Activated CD4-positive, alpha-beta T cell treated with anti-CD3 and anti-CD28 coated beads, Interleukin-2, amount 10 ng/mL, durations not matched to agents 7 days and 5 days (primary cell): ENCODE data around the gene KLF12. TPM values are rescaled to one million over a fixed set of nuclear protein-coding genes. Genes with fewer than 3 reads are reported as not detected.
A peak's percentile ranks its signal among the peaks of the same experiment; 100 is the strongest.

ENCODE experiments used
- CTCF ChIA-PET: fragments of 350-600 bp; sonication (Branson Sonifier 250); formaldehyde crosslinking; loops from one replicate; lab custom pipeline; 2021; ENCODE audit warnings: antibody characterized with exemption; lab: Charles Lee
- POLR2A ChIA-PET: fragments of 350-600 bp; sonication (Branson Sonifier 250); formaldehyde crosslinking; loops from one replicate; lab custom pipeline; 2021; ENCODE audit warnings: antibody characterized with exemption; lab: Charles Lee
- DNase-seq: peaks from one replicate; pipeline ENCODE4 v3.0.0-alpha.2; 2020
- H3K27ac Mint-ChIP-seq: one replicate; pipeline ENCODE4 v1.8.0; 2021; ENCODE audit warnings: mild to moderate bottlenecking, moderate library complexity, mixed read lengths
- H3K27me3 Mint-ChIP-seq: one replicate; pipeline ENCODE4 v1.8.0; 2021; ENCODE audit warnings: mixed read lengths
- H3K36me3 Mint-ChIP-seq: one replicate; pipeline ENCODE4 v1.8.0; 2021; ENCODE audit warnings: low read depth, mixed read lengths
- H3K4me1 Mint-ChIP-seq: one replicate; pipeline ENCODE4 v1.8.0; 2021; ENCODE audit warnings: mixed read lengths
- H3K4me3 Mint-ChIP-seq: one replicate; pipeline ENCODE4 v1.8.0; 2021; ENCODE audit warnings: mild to moderate bottlenecking, moderate library complexity, mixed read lengths
- H3K9me3 Mint-ChIP-seq: one replicate; pipeline ENCODE4 v1.8.0; 2021; ENCODE audit warnings: mixed read lengths
- total RNA-seq, 2 experiments: library from RNA; stranded (reverse); gene quantifications; one replicate each; pipeline ENCODE4 v1.2.3, GENCODE V29; 2021

The KLF12 gene
- total RNA-seq, 2 experiments from 2014 or later = 33.6 to 44.3 TPM

- peak; percentile 41 for DNase-seq
- POLR2A ChIA-PET = interaction anchor here (0.7 kb wide), 2 partner anchors 19 to 173 kb away, joined by 3 to 4 read pairs; no protein-coding TSS in a partner anchor
- H3K36me3 Mint-ChIP-seq = peaks cover 21% of the 10 kb centered on the region
- H3K4me3 Mint-ChIP-seq = peak overlapping the region; percentile 97
- CTCF ChIA-PET = interaction anchor here (0.6 to 1.9 kb wide), 6 partner anchors 10 to 900 kb away, joined by 3 to 4 read pairs (median 3); no protein-coding TSS in a partner anchor
- peak overlapping the region; percentile 100 for H3K27ac Mint-ChIP-seq
- H3K27me3 Mint-ChIP-seq = no peaks in the 10 kb centered on the region
- H3K9me3 Mint-ChIP-seq = no peaks in the 10 kb centered on the region
- peaks cover 41% of the 10 kb centered on the region for H3K4me1 Mint-ChIP-seq
Observed at GRCh38 chr13:74132776-74133656, 1.2 kb downstream of the KLF12 start.

DNA sequence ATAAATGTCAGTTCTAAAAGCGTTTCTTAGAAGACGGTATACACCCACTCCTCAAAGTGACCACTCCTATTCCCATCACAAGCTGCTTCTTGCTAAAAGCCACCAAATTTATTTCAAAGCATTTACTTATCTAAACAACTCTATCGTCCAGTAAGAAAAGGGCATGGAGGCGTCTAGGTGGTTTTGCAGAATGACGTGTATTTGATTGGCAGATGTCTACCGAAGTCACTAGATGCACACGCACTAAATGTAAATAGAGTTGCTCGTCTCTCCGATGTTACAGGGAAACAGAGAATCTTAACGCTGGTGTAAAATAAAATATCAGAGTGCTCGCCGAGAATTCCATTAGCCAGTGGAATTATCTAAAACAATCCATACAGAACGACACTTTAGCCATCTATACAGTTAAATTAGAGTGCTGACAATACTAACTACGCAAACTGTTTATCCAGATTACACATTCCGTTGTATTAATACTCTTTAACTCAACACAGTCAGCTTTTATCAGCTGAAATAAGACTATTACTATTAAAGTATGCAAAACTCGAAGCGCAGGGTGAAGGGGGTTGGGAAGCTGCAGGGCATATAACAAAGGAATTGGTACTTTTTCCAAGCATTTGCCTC is 1.9 kb downstream of the KLF12 start:
- Mint-ChIP-seq H3K36me3 (peaks cover 21% of the 10 kb centered on the region), H3K27ac (peak overlapping the region; percentile 100), H3K9me3 (no peaks in the 10 kb centered on the region), H3K4me3 (peak overlapping the region; percentile 97), H3K27me3 (no peaks in the 10 kb centered on the region), H3K4me1 (peaks cover 46% of the 10 kb centered on the region)
- CTCF ChIA-PET = interaction anchor here (0.7 to 1.9 kb wide), 6 partner anchors 9 to 155 kb away, joined by 3 to 4 read pairs (median 3); no protein-coding TSS in a partner anchor
- peak; percentile 51 for DNase-seq
- POLR2A ChIA-PET = no interaction called here

GRCh38 chr13:74131227-74131626 is 3.0 kb downstream of the KLF12 start:
- peaks cover 21% of the 10 kb centered on the region for H3K36me3 Mint-ChIP-seq
- CTCF ChIA-PET = interaction anchor here (0.7 to 1.0 kb wide), 2 partner anchors 59 to 156 kb away, joined by 3 to 4 read pairs; no protein-coding TSS in a partner anchor

DNA sequence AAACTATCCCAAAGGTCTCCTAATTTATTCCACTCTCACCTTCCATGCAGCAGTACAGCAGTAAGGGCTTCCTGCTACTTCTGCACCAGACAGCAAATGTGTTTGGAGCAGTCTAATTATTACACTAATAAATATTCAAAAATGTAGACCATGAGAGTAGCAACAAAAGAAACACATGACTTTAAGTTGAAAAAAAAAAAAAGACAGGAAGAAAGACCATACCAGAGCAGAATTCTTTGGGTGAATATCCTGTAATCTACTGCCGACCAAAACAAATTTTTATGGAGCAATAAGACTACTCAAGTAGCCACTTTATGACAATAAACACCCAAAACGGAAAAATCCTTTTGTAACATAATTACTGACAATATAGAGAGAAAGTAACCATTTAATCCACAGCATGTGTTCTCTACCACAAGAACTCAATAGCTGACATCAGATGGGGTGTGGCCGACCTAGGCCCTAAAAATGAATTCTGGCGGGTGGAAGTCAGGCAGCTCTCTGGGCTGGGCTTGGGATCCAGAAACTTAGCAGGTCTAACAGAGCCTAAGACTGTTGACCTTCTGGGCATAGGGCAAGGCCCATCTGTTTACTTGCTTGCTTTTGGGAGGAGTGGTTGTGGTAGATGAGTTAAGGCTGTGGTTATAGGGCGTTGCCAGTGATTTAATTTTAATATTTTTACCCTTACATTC is 4.6 kb downstream of the KLF12 start:
- DNase-seq = peak; percentile 47
- Mint-ChIP-seq H3K36me3 (peaks cover 23% of the 10 kb centered on the region), H3K27ac (peak overlapping the region; percentile 88), H3K9me3 (peaks cover 3% of the 10 kb centered on the region), H3K27me3 (no peaks in the 10 kb centered on the region), H3K4me3 (peak overlapping the region; percentile 54), H3K4me1 (peaks cover 51% of the 10 kb centered on the region)
- ChIA-PET CTCF (interaction anchor here (0.5 to 1.6 kb wide), 5 partner anchors 14 to 296 kb away, joined by 4 to 5 read pairs (median 4); no protein-coding TSS in a partner anchor), POLR2A (no interaction called here)

More at GRCh38 chr13:74131227-74131626, 3.0 kb downstream of the KLF12 start:
- Mint-ChIP-seq H3K4me3 (peak overlapping the region; percentile 25), H3K9me3 (no peaks in the 10 kb centered on the region), H3K4me1 (peaks cover 48% of the 10 kb centered on the region), H3K27ac (no peak overlapping the region), H3K27me3 (no peaks in the 10 kb centered on the region)
- POLR2A ChIA-PET = no interaction called here
- no peak for DNase-seq

- CTCF ChIA-PET = interaction anchor here (0.6 kb wide), 1 partner anchor 160 kb away, joined by 5 read pairs; no protein-coding TSS in a partner anchor
- POLR2A ChIA-PET = no interaction called here
- Mint-ChIP-seq H3K4me1 (peaks cover 56% of the 10 kb centered on the region), H3K36me3 (peaks cover 21% of the 10 kb centered on the region), H3K4me3 (no peak overlapping the region), H3K27me3 (no peaks in the 10 kb centered on the region), H3K9me3 (peaks cover 3% of the 10 kb centered on the region), H3K27ac (no peak overlapping the region)
- no peak for DNase-seq
Observed at GRCh38 chr13:74128156-74128767, 5.9 kb downstream of the KLF12 start.

- ChIA-PET CTCF (no interaction called here), POLR2A (no interaction called here)
- H3K4me3 Mint-ChIP-seq = no peak overlapping the region
- peaks cover 55% of the 10 kb centered on the region for H3K36me3 Mint-ChIP-seq
- H3K4me1 Mint-ChIP-seq = peaks cover 26% of the 10 kb centered on the region
- H3K9me3 Mint-ChIP-seq = peaks cover 44% of the 10 kb centered on the region
- no peak for DNase-seq
- no peaks in the 10 kb centered on the region for H3K27me3 Mint-ChIP-seq
- H3K27ac Mint-ChIP-seq = no peak overlapping the region
Observed at GRCh38 chr13:74118328-74118727, 15.9 kb downstream of the KLF12 start.

- no peak for DNase-seq
- no peak overlapping the region for H3K27ac Mint-ChIP-seq
- peaks cover 60% of the 10 kb centered on the region for H3K36me3 Mint-ChIP-seq
- no peak overlapping the region for H3K4me3 Mint-ChIP-seq
- H3K4me1 Mint-ChIP-seq = peaks cover 30% of the 10 kb centered on the region
- POLR2A ChIA-PET = no interaction called here
- H3K9me3 Mint-ChIP-seq = peaks cover 47% of the 10 kb centered on the region
- H3K27me3 Mint-ChIP-seq = no peaks in the 10 kb centered on the region
- CTCF ChIA-PET = no interaction called here
Observed at GRCh38 chr13:74117207-74117705, 16.9 kb downstream of the KLF12 start.

- ChIA-PET CTCF (interaction anchor here (1.5 kb wide), 1 partner anchor 16 kb away, joined by 4 read pairs; no protein-coding TSS in a partner anchor), POLR2A (no interaction called here)
- no peak for DNase-seq
Observed at GRCh38 chr13:74115133-74115532, 19.1 kb downstream of the KLF12 start.

GRCh38 chr13:74114641-74115040 is 19.6 kb downstream of the KLF12 start:
- peaks cover 37% of the 10 kb centered on the region for H3K4me1 Mint-ChIP-seq
- DNase-seq = no peak
- ChIA-PET POLR2A (no interaction called here), CTCF (interaction anchor here (1.5 kb wide), 1 partner anchor 16 kb away, joined by 4 read pairs; no protein-coding TSS in a partner anchor)
- H3K9me3 Mint-ChIP-seq = peaks cover 37% of the 10 kb centered on the region
- no peak overlapping the region for H3K27ac Mint-ChIP-seq
- H3K27me3 Mint-ChIP-seq = no peaks in the 10 kb centered on the region
- H3K36me3 Mint-ChIP-seq = peaks cover 53% of the 10 kb centered on the region
- H3K4me3 Mint-ChIP-seq = no peak overlapping the region

More at GRCh38 chr13:74115133-74115532, 19.1 kb downstream of the KLF12 start:
- no peak overlapping the region for H3K27ac Mint-ChIP-seq
- H3K36me3 Mint-ChIP-seq = peaks cover 53% of the 10 kb centered on the region
- peaks cover 34% of the 10 kb centered on the region for H3K4me1 Mint-ChIP-seq
- H3K4me3 Mint-ChIP-seq = no peak overlapping the region
- no peaks in the 10 kb centered on the region for H3K27me3 Mint-ChIP-seq
- peaks cover 38% of the 10 kb centered on the region for H3K9me3 Mint-ChIP-seq

DNA sequence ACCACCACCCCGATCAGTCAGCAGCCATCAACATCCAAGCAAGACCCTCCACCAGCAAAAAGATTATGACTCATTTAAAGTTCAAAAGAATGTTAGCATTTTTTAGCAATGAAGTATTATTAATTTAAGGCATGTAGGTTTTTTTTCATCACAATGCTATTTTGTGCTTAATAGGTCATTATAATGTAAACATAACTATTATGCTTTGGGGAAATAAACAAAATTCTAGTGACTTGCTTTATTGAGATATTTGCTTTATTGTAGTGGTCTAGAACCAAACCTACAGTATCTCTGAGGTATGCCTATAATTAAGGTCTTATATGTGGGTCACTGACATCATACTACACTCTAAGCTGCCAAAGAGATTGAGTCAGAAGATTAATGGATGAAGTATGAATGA is 20.0 kb downstream of the KLF12 start:
- Mint-ChIP-seq H3K4me3 (no peak overlapping the region), H3K27me3 (no peaks in the 10 kb centered on the region), H3K9me3 (peaks cover 33% of the 10 kb centered on the region), H3K27ac (no peak overlapping the region), H3K4me1 (peaks cover 36% of the 10 kb centered on the region), H3K36me3 (peaks cover 50% of the 10 kb centered on the region)
- no peak for DNase-seq
- ChIA-PET POLR2A (no interaction called here), CTCF (interaction anchor here (1.5 kb wide), 1 partner anchor 16 kb away, joined by 4 read pairs; no protein-coding TSS in a partner anchor)

DNA sequence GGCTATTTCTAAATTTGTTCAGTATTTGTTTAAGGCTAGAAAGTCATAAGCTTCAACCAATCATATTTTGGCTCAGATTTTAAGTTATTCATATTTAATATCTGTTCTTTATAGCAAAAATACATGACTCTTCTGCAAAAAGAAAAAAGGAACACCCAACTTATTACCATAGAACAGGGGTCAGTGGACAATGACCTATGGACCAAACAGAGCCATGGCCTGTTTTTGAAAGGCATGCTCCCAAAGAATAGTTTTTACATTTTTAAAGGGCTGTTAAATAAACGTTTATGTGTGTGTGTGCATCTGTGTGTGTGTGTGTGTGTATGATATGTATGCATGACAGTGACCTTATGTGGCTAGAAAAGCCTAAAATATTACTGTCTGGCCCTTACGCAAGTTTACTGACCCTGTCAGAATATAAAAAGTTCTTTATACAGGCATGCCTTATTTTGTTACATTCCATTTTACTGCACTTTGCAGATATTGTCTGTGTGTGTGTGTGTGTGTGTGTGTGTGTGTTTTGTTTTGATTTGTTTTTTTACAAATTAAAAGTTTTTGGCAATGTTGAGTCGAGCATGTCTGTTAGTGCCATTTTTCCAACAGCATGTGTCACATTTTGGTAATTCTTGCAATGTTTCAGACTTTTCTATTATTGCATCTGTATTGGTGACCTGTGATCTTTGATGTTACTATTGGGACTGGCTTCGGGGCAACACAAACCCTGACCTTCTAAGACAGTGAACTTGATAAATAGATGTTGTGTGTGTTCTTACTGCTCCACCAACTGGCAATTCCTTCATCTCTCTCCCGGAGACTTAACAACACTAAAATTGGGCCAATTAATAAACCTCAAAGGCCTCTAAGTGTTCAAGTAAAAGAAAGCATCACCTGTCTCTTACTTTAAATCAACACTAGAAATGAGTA is 22.0 kb downstream of the KLF12 start:
- CTCF ChIA-PET = no interaction called here
- H3K27me3 Mint-ChIP-seq = no peaks in the 10 kb centered on the region
- H3K4me1 Mint-ChIP-seq = peaks cover 31% of the 10 kb centered on the region
- H3K36me3 Mint-ChIP-seq = peaks cover 42% of the 10 kb centered on the region
- H3K27ac Mint-ChIP-seq = no peak overlapping the region
- POLR2A ChIA-PET = no interaction called here
- H3K9me3 Mint-ChIP-seq = peaks cover 25% of the 10 kb centered on the region
- no peak overlapping the region for H3K4me3 Mint-ChIP-seq
- no peak for DNase-seq
